Aorta (tissue), 5 donors: ENCODE measurements around the gene KRT1. TPM values are rescaled to one million over a fixed set of nuclear protein-coding genes. Genes with fewer than 3 reads are reported as not detected.
"Not testable (repeated sequence)": the region's sequence is repeated elsewhere in the genome, so short reads cannot be mapped to it uniquely, and the experiment has no call there.

ENCODE experiments used
- ATAC-seq: fragments of 200-7000 bp; cut with Tn5 transposase; one replicate; pipeline ENCODE4 v1.9.1; 2022; ENCODE audit warnings: moderate library complexity; ENCODE audit not compliant: low FRiP score
- DNase-seq, 2 donors: peaks; one replicate each; pipeline ENCODE4 v3.0.0-alpha.2; 2020
- H3K27ac ChIP-seq, 2 donors: one replicate each; pipeline ENCODE4 v1.5.1; 2013; ENCODE audit warnings: low read length in 2 of 2, mild to moderate bottlenecking in 2 of 2, moderate library complexity in 2 of 2, control low read depth in 1 of 2, inconsistent platforms in 1 of 2, low read depth in 1 of 2
- H3K27me3 ChIP-seq, 2 donors: one replicate each; pipeline ENCODE4 v1.6.1; 2013; ENCODE audit warnings: control low read depth in 1 of 2, low read length in 1 of 2, mild to moderate bottlenecking in 1 of 2, moderate library complexity in 1 of 2; ENCODE audit not compliant: insufficient read depth in 2 of 2, control insufficient read depth in 1 of 2
- H3K36me3 ChIP-seq, 2 donors: one replicate each; pipeline ENCODE4 v1.6.1; 2013; ENCODE audit warnings: control low read depth in 1 of 2, low read length in 1 of 2, mild to moderate bottlenecking in 1 of 2; ENCODE audit not compliant: insufficient read depth in 2 of 2, control insufficient read depth in 1 of 2
- H3K4me1 ChIP-seq, 2 donors: one replicate each; pipeline ENCODE4 v1.6.1; 2013; ENCODE audit warnings: low read length in 2 of 2, control low read depth in 1 of 2, mild to moderate bottlenecking in 1 of 2, moderate library complexity in 1 of 2; ENCODE audit not compliant: insufficient read depth in 2 of 2, control insufficient read depth in 1 of 2
- H3K4me3 ChIP-seq, 2 donors: one replicate each; pipeline ENCODE4 v1.5.1; 2013; ENCODE audit warnings: low read length in 2 of 2, control low read depth in 1 of 2, mild to moderate bottlenecking in 1 of 2
- H3K9me3 ChIP-seq: one replicate; pipeline ENCODE4 v1.6.1; 2013; ENCODE audit warnings: mild to moderate bottlenecking, low read length; ENCODE audit not compliant: control insufficient read depth
- WGBS, 2 donors: extraction: QIAGEN DNeasy Blood & Tissue Kit; methylation state at CpG; one replicate each; pipeline ENCODE4 v1.1.7; 2013; 5-methylcytosine and 5-hydroxymethylcytosine counted together
- intact Hi-C, 2 donors: fragments of 100-400 bp; cut with DNase I; formaldehyde crosslinking; loops; one replicate each; pipeline versions ENCODE4 v1.14.2 to v1.15.0; 2022
- polyA plus RNA-seq, 2 donors: library from polyadenylated mRNA; stranded (reverse); fragments of 200-250 nt; gene quantifications; one replicate each; pipeline ENCODE4 v1.2.3, GENCODE V29; 2013
- total RNA-seq, 2 donors: library from RNA; stranded (reverse); fragmentation: NEBNext Ultra II Directional; extraction: Animal tissue kit (Norgen Biotek cat#: 25700); gene quantifications; one replicate each; pipeline ENCODE4 v1.2.1, GENCODE V29; 2021
- donor health status: healthy with polysubstance abuse.
- donor health status: Bipolar disorder and iron deficiency.
- donor health status: DM: no; HTN: no; CAD: no.
- donor health status: DM: no; HTN: no; CAD: no.
- donor health status: DM: yes; HTN: yes; CAD: no.

Gene KRT1
- total and polyA plus RNA-seq, 4 donors: 0.51 TPM; not detected in 3

DNA sequence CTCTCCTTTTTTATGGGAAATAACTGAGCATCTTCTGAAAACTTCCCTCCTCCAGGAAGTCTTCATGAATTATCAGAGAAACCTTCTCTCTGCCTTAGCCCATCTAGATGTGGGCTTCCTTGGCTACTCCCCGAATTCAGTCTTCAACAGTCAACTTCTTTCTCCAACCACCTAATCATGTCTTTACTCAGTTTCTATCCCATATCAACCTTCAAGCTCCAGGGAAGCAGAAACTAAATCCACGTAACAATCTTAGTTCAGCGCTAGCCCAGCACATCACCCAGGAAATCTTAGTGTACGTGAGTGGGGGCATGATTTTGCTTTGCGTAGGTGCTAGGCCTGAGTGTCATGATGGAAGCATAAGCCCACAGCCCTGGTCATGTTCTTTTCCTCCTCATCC is 35.9 kb upstream of the KRT1 start:
- WGBS, 2 donors: 90 to 92% methylated on average over 5 of the region's 5 CpGs
- Histone ChIP-seq H3K27me3 (peaks cover 0 to 2% of the 10 kb centered on the region in 2 donors), H3K4me1 (no peaks in the 10 kb centered on the region), H3K9me3 (peaks cover 1% of the 10 kb centered on the region), H3K36me3 (no peaks in the 10 kb centered on the region), H3K27ac (no peak overlapping the region), H3K4me3 (no peak overlapping the region)
- no peak for ATAC-seq
- intact Hi-C loops: no loop called here
- no peak for DNase-seq

DNA sequence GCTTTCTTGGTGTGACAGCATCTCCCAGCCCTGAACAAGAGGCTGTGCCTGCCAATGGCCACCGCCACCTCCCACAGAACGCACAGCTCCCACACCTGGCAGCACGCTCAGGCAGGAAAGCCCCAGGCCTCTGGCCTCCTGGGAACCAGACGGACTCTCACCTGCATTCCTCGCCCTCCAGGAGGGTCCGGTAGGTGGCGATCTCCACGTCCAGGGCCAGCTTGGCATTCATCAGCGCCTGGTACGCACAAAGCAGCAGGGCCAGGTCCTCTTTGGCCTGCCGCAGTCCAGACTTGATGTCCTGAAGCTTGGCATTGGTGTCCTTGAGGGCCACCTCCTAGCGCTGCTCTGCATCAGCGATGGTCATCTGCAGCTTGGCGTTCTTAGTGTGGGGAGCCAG is 35.2 kb upstream of the KRT1 start:
- Histone ChIP-seq H3K4me1 (no peaks in the 10 kb centered on the region), H3K27me3 (peaks cover 0 to 2% of the 10 kb centered on the region in 2 donors), H3K9me3 (peaks cover 1% of the 10 kb centered on the region), H3K4me3 (no peak overlapping the region), H3K27ac (no peak overlapping the region), H3K36me3 (no peaks in the 10 kb centered on the region)
- ATAC-seq: no peak
- WGBS, 2 donors: 72 to 74% methylated on average over 14 of the region's 14 CpGs
- intact Hi-C loops: no loop called here
- DNase-seq: no peak

DNA sequence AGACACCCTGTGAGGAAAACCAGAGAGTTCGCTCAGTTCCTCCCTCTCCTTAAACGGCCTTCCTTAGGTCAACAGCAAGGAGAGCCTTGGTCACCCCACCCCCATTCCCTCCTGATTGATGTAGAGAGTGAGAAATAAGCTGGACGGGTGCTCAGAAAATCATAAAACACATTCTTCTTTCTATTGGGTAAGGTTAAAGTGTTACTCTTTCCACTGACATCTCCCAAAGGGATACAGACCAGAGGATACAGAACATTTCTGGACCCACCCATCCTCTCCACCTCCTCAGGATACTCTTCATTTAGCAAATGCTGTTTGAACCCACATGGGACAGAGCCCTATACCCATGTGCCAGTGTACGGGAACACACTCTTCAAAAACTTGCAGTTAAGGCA is 34.7 kb upstream of the KRT1 start:
- ATAC-seq (no peak), DNase-seq (no peak)
- no peak overlapping the region for H3K4me3 ChIP-seq
- peaks cover 0 to 2% of the 10 kb centered on the region in 2 donors for H3K27me3 ChIP-seq
- WGBS, 2 donors: 56 to 64% methylated on average over 4 of the region's 4 CpGs
- no peaks in the 10 kb centered on the region for H3K36me3 ChIP-seq
- H3K27ac ChIP-seq: no peak overlapping the region
- H3K4me1 ChIP-seq: no peaks in the 10 kb centered on the region
- intact Hi-C loops: no loop called here
- peaks cover 1% of the 10 kb centered on the region for H3K9me3 ChIP-seq

DNA sequence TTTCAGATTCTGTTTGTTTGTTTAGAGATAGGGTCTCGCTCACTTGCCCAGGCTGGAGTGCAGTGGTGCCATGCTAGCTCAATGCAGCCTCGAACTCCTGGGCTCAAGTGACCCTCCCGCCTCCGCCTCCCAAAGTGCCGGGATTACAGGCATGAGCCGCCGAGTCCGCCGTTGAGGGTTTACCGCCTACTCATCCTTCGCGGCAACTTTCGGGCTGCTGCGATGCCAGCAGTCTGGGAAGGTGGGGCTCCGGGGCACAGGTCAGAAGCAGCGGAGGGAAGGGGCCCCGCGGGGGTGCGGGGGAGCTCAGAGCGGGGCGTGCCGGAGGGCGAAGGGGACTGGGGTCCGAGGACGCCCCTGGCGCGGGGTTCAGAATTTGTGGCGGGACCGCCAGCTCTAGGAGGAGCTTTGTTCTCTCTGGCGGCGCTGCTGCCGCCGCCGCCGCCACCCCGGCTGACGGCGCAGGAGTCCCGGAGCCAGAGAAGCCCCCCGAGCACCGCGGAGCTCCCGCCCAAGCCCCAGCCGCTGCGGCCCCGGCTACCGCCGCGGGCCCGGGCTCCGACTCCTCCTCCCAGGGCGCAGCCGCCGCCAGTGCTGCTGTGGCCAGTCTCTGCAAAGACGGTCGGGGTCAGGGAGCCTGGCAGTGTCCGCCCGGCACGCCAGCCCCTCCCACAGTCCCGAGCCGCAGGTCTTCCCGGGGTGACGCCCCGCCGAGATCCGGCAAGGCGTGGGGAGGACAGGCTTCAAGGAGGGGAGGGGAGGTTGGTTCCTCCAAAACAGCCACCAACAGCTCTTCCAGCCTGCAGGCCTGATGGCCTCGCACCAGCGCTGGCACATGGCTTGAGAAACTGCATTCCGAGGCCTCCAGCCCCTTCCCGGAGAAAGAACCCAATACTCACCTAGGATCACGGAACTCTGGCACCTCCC is 34.0 kb upstream of the KRT1 start:
- no peak overlapping the region for H3K4me3 ChIP-seq
- ATAC-seq: no peak
- DNase-seq: no peak
- peaks cover 1% of the 10 kb centered on the region for H3K9me3 ChIP-seq
- no peak overlapping the region for H3K27ac ChIP-seq
- no peaks in the 10 kb centered on the region for H3K4me1 ChIP-seq
- H3K36me3 ChIP-seq: no peaks in the 10 kb centered on the region
- intact Hi-C loops: no loop called here
- peaks cover 0 to 2% of the 10 kb centered on the region in 2 donors for H3K27me3 ChIP-seq
- 5% methylated on average over 58 to 72 of the region's 72 CpGs for WGBS, 2 donors

DNA sequence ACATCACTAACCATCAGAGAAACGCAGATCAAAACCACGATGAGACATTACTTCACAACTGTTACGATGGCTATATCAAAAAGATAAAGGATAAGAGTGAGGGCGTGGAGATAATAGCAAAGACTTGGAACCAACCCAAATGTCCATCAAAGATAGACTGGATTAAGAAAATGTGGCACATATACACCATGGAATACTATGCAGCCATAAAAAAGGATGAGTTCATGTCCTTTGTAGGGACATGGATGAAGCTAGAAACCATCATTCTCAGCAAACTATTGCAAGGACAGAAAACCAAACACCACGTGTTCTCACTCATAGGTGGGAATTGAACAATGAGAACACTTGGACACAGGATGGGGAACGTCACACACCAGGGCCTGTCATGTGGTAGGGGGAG is 31.9 kb upstream of the KRT1 start:
- intact Hi-C loops, H3K4me1 ChIP-seq, H3K27me3 ChIP-seq, DNase-seq, H3K9me3 ChIP-seq, H3K4me3 ChIP-seq, ATAC-seq, H3K27ac ChIP-seq, H3K36me3 ChIP-seq: not testable (repeated sequence)
- WGBS, 2 donors: 84 to 86% methylated on average over 6 of the region's 6 CpGs

DNA sequence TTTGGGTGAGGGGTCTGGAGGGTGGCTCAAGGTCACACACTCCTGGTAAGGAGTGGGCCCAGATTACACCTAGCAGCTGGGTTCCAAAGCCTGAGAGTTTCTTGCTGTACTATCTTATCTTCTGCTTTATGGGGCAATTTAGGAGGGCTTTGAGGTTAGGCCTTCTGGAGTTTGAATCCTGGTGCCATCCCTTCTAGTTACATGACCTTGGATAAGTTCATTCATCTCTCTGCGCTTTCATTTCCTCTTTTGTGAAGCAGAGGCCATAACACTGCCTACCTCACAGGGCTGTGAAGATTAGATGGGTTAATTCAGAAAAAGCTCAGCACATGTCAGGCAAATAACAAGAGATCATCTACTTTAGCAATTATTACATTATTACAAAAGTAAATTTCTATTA is 30.5 kb upstream of the KRT1 start:
- Histone ChIP-seq H3K27ac (no peak overlapping the region), H3K27me3 (peaks cover 0 to 2% of the 10 kb centered on the region in 2 donors), H3K36me3 (no peaks in the 10 kb centered on the region), H3K4me3 (no peak overlapping the region), H3K9me3 (peaks cover 1% of the 10 kb centered on the region), H3K4me1 (no peaks in the 10 kb centered on the region)
- DNase-seq: no peak
- no peak for ATAC-seq
- intact Hi-C loops: no loop called here
- 95 to 100% methylated on average over 1 of the region's 1 CpG for WGBS, 2 donors

DNA sequence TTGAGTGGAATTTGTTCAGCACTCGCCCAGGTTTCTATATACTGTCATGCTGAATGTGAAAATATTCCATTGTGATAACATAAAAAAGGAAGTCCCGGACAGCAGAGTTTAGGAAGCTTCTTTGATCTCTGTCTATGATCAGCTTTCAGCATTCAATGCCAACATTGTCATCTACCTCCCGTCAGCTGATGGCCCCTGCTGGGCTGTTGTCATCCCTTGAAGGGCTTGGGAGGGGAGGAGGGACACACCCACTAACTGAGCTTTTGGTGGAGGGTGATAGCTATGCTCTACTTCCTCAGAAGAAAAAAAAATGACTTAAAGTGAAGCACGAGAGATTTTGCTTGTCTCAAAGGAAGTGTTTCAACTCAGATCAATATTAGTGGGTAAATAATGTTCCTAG is 27.8 kb upstream of the KRT1 start:
- Histone ChIP-seq H3K9me3 (no peaks in the 10 kb centered on the region), H3K27me3 (no peaks in the 10 kb centered on the region), H3K4me3 (no peak overlapping the region), H3K36me3 (no peaks in the 10 kb centered on the region), H3K4me1 (no peaks in the 10 kb centered on the region), H3K27ac (no peak overlapping the region)
- no peak for DNase-seq
- no peak for ATAC-seq
- intact Hi-C loops: no loop called here
- 60 to 70% methylated on average over 4 of the region's 4 CpGs for WGBS, 2 donors

DNA sequence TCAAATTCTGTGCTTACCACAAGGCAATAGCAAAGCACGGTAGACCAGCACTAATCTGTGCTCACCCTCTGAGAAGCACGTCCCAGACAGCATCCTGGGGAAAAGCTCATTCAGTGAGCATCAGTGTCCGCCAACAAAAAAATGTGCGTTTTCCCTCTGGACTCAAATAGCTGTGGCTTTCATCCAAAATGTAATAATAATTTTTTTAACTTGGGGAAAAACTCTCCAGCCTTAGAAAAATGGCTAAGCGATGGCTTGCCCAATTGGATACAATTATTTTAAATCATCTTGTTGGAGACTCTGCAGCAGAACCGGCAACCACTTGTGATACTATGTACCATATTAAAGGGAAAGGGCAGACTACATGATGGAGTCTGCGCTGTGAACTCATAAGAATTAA is 24.3 kb upstream of the KRT1 start:
- Histone ChIP-seq H3K36me3 (no peaks in the 10 kb centered on the region), H3K27me3 (no peaks in the 10 kb centered on the region), H3K9me3 (no peaks in the 10 kb centered on the region), H3K27ac (no peak overlapping the region), H3K4me1 (no peaks in the 10 kb centered on the region), H3K4me3 (no peak overlapping the region)
- intact Hi-C loops: no loop called here
- no peak for DNase-seq
- no peak for ATAC-seq
- WGBS, 2 donors: 28 to 36% methylated on average over 7 of the region's 7 CpGs

DNA sequence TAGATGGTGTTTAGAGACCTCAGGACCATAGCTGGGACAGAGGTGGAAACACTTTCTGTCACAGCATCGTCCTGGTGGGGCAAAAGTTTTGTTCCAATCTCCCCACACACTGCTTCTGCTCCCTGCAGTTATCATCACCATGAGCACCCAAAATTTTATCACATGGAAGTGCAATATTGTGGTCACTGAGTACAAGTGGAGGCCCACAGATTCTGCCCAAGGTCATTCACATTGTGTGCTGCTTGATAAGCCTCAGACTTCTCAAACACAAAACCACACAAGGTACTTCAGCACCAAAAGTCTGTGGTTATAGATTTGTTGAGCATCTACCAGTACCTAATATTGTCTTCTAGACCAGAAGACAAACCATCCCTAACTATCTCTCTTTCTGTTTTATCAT is 23.7 kb upstream of the KRT1 start:
- intact Hi-C loops: no loop called here
- H3K4me3 ChIP-seq: no peak overlapping the region
- no peaks in the 10 kb centered on the region for H3K4me1 ChIP-seq
- no peaks in the 10 kb centered on the region for H3K27me3 ChIP-seq
- H3K9me3 ChIP-seq: no peaks in the 10 kb centered on the region
- H3K27ac ChIP-seq: no peak overlapping the region
- WGBS, 2 donors: 56 to 69% methylated on average over 1 of the region's 1 CpG
- no peaks in the 10 kb centered on the region for H3K36me3 ChIP-seq
- DNase-seq (no peak), ATAC-seq (no peak)
